Body of pancreas (tissue), 4 donors: ENCODE results near the gene FLII. TPM values are rescaled to one million over a fixed set of nuclear protein-coding genes. Genes with fewer than 3 reads are reported as not detected.

Source experiments
- ATAC-seq: fragments of 150-250 bp; one replicate; pipeline ENCODE4 v1.9.1; 2016
- DNase-seq, 4 donors: peaks; one replicate each; pipeline ENCODE4 v3.0.0-alpha.2; 2019
- H3K27ac ChIP-seq, 4 donors: fragments of 200-600 bp; sonication (generic); 1 replicate in 3 of 4; 2 replicates in 1 of 4; pipeline versions ENCODE4 v1.5.1 to v1.6.1; 2016 to 2019; ENCODE audit warnings: mild to moderate bottlenecking in 1 of 4, mixed read lengths in 1 of 4, moderate library complexity in 1 of 4
- H3K27me3 ChIP-seq, 2 donors: fragments of 200-600 bp; sonication (generic); one replicate each; pipeline ENCODE4 v1.6.0; 2016; ENCODE audit warnings: mild to moderate bottlenecking in 1 of 2
- H3K36me3 ChIP-seq, 2 donors: fragments of 200-600 bp; sonication (generic); replicated peaks in 1 of 2; 2 replicates each; pipeline ENCODE4 v1.5.1; 2016; ENCODE audit warnings: low read depth in 2 of 2; ENCODE audit not compliant: insufficient read depth in 1 of 2
- H3K4me1 ChIP-seq: fragments of 200-600 bp; sonication (generic); one replicate; pipeline ENCODE4 v1.6.0; 2016
- H3K4me3 ChIP-seq, 2 donors: fragments of 200-600 bp; sonication (generic); 1 replicate in 1 of 2; 2 replicates in 1 of 2; pipeline ENCODE4 v1.5.1; 2016 to 2019
- H3K9me3 ChIP-seq, 3 donors: fragments of 200-600 bp; sonication (generic); 1 replicate in 2 of 3; 2 replicates in 1 of 3; pipeline ENCODE4 v1.5.1; 2016
- POLR2A ChIP-seq, 3 donors: fragments of 450-650 bp; IDR thresholded peaks; one replicate each; pipeline ENCODE4 v1.6.1; 2016; ENCODE audit warnings: antibody characterized with exemption in 3 of 3, mild to moderate bottlenecking in 2 of 3
- WGBS, 2 donors: methylation state at CpG; one replicate each; pipeline ENCODE4 v1.1.5; 2017; 5-methylcytosine and 5-hydroxymethylcytosine counted together
- intact Hi-C: fragments of 100-400 bp; cut with DNase I; formaldehyde crosslinking; loops from one replicate; pipeline ENCODE4 v1.15.1; 2023
- total RNA-seq, 2 donors: library from RNA; depleted of rRNA; stranded (reverse); fragments of >200 nt; gene quantifications; one replicate each; pipeline ENCODE4 v1.1.0, GENCODE V29; 2016
- TF ChIP-seq, protein P1 (sequence below), 7 experiments: fragments of 450-650 bp in 4 of 7; fragments of 200-600 bp in 3 of 7; sonication (generic) in 3 of 7; IDR thresholded peaks; one replicate each; pipeline ENCODE4 v1.5.1; 2016 to 2019; ENCODE audit warnings: antibody characterized with exemption in 7 of 7

The FLII gene
- total RNA-seq, 2 donors from 2014 or later: 154 to 173 TPM

DNA sequence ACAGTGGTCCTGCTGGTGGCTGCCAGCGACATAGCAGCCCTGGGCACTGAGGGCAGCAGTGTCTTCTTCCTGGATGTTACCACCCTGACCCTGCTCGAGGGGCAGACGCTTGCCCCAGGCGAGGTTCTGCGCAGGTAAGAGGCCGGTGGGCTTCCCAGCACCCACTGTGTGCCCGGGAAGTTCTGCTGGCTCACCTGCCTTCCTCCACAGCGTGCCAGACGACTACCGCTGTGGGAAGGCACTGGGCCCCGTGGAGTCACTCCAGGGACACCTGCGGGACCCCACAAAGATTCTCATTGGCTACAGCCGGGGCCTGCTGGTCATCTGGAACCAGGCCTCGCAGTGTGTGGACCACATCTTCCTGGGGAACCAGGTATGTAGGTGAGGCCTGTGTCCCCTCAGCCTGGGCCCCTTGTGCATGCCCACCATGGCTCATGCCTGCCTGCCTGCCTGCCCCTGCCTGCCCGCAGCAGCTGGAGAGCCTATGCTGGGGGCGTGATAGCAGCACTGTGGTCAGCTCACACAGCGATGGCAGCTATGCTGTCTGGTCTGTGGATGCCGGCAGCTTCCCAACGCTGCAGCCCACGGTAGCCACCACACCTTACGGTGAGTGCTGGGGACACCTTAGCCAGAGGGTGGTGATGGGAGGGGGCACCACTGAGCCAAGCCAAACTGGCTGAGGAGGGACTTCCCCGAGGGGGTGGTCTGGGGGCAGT, 24.6 kb downstream of the FLII start:
- no peaks in the 10 kb centered on the region for H3K36me3 ChIP-seq
- no peaks in the 10 kb centered on the region for H3K27me3 ChIP-seq
- DNase-seq: no peak
- 80 to 87% methylated on average over 11 to 17 of the region's 22 CpGs for WGBS, 2 donors
- no peak for ATAC-seq
- no peaks in the 10 kb centered on the region for H3K4me1 ChIP-seq
- H3K9me3 ChIP-seq: no peaks in the 10 kb centered on the region
- H3K27ac ChIP-seq: no peak overlapping the region
- TF ChIP-seq, protein P1, sequence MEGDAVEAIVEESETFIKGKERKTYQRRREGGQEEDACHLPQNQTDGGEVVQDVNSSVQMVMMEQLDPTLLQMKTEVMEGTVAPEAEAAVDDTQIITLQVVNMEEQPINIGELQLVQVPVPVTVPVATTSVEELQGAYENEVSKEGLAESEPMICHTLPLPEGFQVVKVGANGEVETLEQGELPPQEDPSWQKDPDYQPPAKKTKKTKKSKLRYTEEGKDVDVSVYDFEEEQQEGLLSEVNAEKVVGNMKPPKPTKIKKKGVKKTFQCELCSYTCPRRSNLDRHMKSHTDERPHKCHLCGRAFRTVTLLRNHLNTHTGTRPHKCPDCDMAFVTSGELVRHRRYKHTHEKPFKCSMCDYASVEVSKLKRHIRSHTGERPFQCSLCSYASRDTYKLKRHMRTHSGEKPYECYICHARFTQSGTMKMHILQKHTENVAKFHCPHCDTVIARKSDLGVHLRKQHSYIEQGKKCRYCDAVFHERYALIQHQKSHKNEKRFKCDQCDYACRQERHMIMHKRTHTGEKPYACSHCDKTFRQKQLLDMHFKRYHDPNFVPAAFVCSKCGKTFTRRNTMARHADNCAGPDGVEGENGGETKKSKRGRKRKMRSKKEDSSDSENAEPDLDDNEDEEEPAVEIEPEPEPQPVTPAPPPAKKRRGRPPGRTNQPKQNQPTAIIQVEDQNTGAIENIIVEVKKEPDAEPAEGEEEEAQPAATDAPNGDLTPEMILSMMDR (IDR thresholded peaks at IDR 0.05): no peak
- TF ChIP-seq POLR2A (IDR thresholded peaks at IDR 0.05): no peak
- no peak overlapping the region for H3K4me3 ChIP-seq
- intact Hi-C loops: no loop called here

DNA sequence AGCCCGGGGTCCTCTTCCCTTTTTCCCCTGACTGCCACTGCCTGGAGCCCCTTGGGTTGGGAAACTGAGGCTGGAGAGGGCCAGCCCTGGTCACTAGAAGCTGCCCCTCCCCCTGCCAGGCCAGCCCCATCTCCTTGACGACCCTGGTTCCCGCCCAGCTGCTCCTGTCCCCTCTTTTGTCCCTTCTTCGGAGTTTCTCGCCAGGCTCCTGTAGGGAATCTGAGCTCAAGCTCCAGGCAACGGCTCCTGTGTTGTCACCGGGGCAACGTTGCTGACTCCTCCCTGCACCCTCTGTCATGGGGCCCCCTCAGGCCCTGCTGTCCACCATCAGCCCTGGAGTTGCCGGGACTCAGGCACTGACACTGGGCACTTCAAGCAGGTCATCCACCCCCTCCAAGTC, 27.4 kb downstream of the FLII start:
- DNase-seq: no peak
- Histone ChIP-seq H3K9me3 (no peaks in the 10 kb centered on the region), H3K27ac (no peak overlapping the region), H3K4me1 (peaks cover 6% of the 10 kb centered on the region), H3K27me3 (no peaks in the 10 kb centered on the region), H3K36me3 (no peaks in the 10 kb centered on the region), H3K4me3 (no peak overlapping the region)
- no peak for ATAC-seq
- TF ChIP-seq, protein P1 (IDR thresholded peaks at IDR 0.05): no peak
- no peak for TF ChIP-seq POLR2A (IDR thresholded peaks at IDR 0.05)
- 71 to 76% methylated on average over 5 to 9 of the region's 9 CpGs for whole genome bisulfite sequencing, 2 donors
- intact Hi-C loops: no loop called here

DNA sequence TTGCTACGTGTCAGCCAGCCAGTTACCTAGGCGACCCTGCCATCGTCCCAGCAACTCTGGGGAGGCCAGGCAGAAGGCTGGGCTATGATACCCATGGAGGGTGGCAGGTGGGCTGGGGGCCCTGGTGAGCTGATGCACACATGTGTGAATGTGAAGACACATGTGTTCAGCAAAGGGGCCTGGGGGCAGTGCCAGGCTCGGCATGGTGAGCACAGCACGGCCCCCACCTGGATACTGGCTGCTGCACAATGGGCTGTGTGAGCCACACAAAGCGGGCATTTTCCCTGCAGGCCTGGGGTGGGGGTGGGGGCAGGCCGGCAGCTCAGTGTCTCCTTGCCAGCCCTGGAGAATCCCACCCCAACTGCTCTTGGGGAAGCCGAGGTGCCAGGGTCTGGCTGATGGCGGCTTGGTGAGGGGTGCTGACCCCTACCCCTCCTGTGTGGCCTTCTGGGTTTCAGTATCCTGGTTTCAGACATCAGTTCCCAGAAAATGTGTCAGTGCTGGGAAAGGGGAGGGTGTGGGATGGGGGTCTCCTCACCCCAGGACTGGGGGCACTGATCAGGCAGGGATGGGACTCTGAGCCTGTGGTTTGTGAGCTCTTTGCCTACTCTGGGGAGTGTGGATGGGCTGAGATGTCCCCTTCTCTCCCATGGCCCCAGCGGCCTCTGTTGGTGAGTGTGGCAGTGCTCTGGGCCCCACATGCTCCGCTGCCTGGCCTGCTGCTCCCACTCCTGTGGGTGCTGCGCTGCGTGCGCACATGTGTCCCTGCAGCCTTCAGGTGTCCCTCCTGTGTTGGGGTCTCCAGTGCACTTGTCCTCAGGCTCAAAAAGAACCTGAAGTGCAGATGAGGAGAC, 28.0 kb downstream of the FLII start:
- no peak overlapping the region for H3K4me3 ChIP-seq
- WGBS, 2 donors: 81 to 88% methylated on average over 3 to 14 of the region's 14 CpGs
- TF ChIP-seq, protein P1 (IDR thresholded peaks at IDR 0.05): no peak
- no peak for TF ChIP-seq POLR2A (IDR thresholded peaks at IDR 0.05)
- DNase-seq (no peak), ATAC-seq (no peak)
- H3K27ac ChIP-seq: no peak overlapping the region
- H3K36me3 ChIP-seq: no peaks in the 10 kb centered on the region
- intact Hi-C loops: no loop called here
- H3K9me3 ChIP-seq: no peaks in the 10 kb centered on the region
- H3K4me1 ChIP-seq: peaks cover 9% of the 10 kb centered on the region
- H3K27me3 ChIP-seq: no peaks in the 10 kb centered on the region

DNA sequence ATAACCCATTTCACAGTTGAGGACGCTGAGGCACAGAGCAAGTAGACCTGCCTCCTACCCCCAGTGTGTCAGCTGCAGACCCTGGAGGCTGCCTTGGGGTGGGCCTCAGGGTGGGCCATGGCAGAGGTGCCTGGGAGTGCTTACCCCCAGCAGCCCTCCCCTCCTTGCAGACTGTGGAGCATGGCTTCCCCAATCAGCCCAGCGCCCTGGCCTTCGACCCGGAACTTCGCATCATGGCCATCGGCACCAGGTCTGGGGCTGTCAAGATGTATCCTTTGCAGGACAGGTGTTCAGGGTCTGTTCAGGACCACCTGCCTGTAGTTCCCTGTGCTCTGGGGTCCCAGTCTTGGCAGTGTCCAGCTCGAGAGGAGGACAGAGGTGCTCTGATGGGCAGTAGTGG, 28.8 kb downstream of the FLII start:
- Histone ChIP-seq H3K27ac (no peak overlapping the region), H3K4me1 (peaks cover 13% of the 10 kb centered on the region), H3K4me3 (no peak overlapping the region), H3K9me3 (no peaks in the 10 kb centered on the region), H3K36me3 (no peaks in the 10 kb centered on the region), H3K27me3 (no peaks in the 10 kb centered on the region)
- ATAC-seq (no peak), DNase-seq (no peak)
- TF ChIP-seq, protein P1 (IDR thresholded peaks at IDR 0.05): no peak
- TF ChIP-seq POLR2A (IDR thresholded peaks at IDR 0.05): no peak
- WGBS, 2 donors: 90 to 93% methylated on average over 2 to 6 of the region's 7 CpGs
- intact Hi-C loops: no loop called here
